Epidermal melanocyte (primary cell): ENCODE results near the gene GPR180.

Experiments used
- DNase-seq: peaks from one replicate; pipeline ENCODE4 v3.0.0; 2011; ENCODE audit warnings: low spot score; ENCODE audit not compliant: insufficient read length

Gene GPR180

DNA sequence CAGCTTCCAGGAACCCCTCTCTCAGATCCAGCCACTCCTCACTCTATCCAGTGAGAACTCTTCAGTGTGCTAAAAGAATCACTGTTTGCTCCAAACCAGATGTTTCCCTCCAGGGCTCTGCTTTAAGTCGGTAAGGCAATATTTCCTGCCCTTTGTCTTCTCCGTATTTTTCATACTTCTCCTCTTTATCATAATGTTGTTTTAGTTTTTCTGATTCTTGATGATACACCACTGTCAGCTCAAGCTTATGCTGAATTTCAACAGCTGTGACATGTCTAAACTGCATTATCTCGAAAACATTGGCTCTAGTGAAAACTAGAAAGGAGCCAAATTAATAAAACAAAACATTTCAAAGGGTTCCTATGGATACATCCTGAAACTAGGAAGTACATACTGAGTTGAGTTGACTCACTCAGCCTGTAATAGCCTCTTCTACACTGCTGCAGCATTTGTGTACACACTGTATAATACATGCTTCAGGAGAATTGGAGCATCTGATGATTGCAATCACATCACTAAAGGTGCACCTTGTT, 39.8 kb downstream of the GPR180 start:
- peak; percentile 29 for DNase-seq

DNA sequence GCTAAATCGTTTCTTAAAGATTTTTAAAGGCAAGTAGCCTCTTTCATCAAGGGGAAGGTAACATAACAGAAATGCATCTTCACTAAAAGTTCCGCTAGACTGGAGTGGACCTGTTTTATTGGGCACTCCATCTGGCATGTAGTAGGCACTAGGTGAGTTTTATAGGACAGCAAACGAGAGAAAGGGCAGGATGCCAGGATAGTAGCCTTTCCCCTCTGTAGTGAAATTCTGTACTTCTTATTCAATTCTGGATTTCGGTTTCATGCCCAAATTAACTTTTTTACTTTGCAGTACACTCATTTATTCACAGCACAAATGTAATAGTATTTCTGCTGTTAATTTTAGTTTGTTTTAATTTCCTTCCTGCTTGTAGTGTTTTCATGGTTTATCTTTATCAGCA, 45.2 kb downstream of the GPR180 start:
- DNase-seq = no peak

DNA sequence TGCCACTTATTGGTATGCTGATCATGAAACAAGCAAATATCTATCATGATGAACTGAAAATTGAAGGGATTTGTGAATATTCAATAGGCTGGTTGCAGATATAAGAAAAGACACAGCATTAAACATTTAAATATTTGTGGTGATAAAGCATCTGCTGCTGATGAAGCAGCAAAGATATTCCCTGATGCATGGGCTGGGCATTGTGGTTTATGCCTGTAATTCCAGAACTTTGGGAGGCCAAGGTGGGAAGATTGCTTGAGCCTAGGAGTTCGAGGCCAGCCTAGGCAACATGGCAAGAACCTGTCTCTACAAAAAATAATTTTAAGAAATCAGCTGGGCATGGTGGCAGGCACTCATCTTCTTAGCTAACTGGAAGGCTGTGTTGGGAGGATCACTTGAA, 54.5 kb downstream of the GPR180 start:
- no peak for DNase-seq

DNA sequence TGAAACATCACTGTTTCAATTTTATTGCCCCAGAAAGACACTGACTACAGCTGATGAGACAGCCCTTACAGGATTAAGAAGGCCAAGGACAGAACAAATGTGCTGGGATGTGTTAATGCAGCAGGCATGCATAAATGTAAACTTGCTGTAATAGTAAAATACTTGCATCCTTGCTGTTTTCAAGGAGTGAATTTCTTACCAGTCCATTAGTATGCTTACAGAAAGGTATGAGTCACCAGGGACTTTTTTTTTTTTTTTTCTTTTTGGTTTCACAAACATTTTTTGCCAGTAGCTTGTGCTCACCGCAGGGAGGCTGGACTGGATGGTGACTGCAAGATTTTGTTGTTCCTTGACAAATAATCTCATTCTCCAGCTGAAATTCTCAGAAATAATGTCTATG, 55.1 kb downstream of the GPR180 start:
- peak; percentile 31 for DNase-seq

DNA sequence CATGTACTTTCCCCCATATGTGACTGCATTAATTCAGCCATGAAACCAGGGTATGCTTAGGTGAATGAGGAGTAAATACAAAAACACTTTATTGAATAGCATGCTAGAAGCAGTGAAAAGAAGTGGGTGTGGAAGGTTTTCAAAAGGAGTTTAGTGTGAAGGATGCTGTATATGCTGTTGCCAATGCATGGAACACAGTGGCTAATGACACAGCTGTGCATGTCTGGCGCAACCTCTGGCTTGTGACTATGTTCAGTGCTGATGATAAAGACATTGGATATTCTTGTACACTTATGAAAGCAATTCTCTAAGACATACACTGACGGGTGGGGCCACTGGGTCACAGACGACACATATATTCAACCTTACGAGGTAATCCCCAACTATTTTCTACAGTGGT, 55.5 kb downstream of the GPR180 start:
- DNase-seq = no peak

DNA sequence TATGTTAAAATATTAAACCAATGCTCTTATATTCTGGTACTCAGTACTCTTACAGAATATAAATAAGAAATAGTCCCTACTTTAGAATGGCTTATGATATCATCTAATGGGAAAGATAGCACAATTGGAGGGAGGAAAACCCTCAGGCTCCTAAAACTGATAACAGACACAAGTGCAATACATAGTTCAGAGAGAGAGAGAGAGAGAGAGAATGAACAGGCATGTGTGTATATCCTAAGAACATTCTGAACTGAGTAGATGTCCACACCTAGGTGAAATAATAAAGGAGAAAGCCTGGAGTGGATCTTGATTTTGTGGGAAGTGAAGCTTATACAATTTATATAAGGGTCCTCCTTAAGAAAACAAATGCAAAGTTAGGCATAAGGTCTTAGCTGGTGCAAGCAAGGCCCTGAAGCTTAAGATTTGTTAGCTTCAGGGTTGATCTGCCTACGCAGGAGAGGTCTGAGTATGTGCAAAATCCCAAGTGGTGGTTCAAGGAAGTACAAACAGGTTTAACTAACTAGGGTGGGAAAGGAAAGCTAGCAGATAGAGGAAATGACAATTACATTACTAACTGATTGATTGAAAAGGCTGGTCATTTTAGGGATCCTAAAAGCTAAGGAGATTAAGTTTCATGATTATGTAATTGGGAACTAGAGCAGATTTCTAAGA, 57.4 kb downstream of the GPR180 start:
- DNase-seq = no peak

DNA sequence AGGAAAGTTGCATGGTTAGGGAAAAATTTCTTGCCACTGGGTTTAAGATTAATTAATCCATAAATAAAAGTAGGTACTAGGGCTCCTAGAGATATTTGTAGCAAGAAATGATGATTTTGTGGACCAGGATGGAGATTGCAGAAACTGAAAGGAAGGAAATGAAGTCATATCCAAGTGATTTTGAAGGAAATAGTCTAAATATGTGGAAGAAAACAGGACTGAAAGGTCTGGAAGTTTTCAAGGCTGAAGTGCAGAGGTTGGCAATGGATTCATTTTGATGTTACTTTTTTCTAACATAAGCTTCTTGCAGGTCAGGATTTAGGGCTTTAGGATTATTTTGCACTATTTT, 57.9 kb downstream of the GPR180 start:
- DNase-seq = no peak

DNA sequence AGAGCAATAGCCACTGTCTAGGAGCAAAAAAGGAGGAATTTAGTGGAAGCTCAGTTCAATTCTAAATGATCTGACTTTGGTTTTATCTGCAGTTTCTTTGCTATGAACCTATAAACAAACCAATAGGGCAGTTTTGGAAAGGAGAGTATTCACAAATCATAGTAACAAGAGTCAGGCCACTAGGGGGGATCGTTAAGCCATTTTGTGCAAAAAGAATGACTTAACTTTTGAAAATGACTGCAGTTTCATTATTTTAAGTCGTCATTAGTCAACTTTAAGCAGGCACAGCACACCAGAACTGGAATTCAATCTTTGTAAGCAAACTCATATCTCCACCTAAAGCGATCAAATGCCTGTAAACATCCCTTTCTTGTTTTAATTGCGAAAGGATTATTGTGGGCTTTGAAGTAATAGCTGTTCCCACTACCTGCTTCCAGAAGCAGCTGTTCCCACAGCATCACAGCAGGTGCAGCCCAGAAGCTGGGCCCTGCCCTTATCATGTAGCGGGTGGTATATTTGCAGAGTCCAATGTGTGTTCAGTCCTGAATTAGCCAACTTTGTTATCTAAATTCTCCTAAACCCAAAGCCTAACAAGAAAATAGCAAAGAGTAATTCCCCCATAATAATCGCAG, 59.2 kb downstream of the GPR180 start:
- no peak for DNase-seq

DNA sequence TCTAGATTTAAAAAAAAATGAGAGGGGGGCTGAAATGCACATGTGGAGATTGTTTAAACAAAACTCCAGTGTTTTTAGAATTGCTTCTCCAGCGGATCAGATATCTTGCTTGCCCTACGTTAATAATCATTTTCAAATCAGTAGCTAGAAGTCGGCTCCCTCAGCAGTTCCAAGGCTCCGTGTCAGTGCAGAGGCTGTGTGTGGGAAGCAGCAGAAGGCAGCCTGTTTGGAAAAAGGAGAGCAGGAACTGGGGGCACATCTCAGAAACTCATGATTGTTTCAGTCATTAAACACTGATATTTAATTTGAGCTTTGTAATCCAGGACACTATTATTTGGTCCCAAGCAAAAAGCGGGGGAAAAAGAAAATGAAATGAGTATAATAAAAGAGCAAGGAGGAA, 59.7 kb downstream of the GPR180 start:
- DNase-seq = no peak

DNA sequence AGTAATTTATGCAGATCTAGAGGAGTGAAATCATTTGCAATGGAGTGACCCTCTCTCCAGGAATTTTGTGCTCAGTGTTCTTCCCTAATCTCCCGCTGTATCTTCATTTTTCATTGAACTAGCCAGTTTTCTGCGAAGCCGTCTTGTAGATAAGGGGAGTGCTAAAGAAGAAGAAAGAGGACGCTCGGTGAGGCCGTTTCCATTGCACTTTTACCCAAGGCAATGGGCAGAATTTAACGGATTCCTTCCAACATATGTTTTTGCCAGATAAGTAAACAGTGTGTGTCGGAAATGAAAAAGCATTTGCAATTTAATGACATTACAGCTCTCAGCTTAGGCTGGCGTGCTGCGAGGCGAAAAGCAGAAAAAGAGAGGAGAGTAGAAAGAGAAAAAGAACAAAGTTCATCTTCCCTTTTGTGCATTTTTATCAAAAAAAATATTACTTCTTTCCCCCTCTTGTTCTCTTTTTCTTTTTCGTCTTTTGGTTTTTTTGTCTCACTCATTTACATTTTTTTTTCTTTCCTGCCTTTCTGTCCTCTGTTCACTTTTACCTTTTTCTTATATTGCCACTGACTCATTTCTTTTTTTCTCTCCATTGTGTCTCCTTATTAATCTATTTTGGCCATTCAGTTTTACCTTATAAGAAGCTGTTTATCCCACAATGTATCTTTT, 60.8 kb downstream of the GPR180 start:
- no peak for DNase-seq

DNA sequence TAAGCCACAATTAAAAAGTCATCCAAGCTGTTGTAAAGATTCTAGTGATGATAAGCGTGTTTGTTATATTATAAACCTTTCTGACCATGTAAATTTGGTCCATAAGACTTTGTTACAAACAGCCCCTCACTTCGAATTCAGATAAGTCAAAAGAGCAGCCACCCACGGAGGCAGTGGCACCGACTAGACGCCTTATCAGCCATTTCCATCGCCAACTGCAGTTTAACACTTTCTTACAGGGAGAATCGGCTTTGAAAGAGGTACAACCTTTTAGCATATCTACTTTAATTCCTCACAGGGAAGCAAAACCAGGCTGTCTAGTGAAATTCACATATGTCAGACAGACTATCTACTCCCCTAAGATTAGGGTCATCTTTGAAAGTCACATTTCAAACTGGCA, 63.2 kb downstream of the GPR180 start:
- DNase-seq = no peak

DNA sequence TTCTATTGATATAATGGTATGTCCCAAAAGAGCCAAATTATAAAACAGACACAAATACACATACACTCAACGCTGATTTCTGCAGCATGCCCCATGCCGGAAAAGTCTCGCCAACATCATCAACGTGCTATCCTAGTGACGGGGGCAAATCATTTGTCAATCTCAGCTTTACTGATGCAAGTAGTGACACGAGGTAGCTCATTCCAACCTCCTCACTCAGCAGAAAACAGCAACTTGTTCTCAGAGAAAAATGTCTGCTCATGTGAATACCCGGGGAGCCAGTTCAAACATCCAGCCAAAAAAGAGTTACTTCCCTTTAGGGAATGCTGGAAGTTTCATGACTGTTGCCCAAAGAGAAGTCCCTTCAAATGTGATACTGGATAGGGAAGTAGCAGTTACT, 64.4 kb downstream of the GPR180 start:
- no peak for DNase-seq

DNA sequence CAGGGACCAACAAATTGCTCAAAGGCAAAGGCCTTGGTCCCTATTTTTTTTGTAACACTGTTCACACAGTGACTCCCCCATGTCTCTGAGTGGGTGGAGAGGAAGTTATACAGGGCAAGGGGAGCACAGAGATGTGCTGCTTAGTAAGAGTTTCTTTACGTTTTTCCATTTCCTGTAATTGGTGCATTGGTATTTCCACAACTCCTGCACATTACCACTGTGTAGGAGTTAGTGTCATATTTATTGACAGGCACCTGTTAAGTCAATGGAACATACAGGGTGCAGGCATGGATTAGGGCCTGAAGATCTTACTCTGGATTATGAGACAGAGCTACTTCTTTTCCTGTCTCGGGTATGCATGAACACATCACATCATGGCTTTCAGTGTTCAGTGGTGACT, 65.5 kb downstream of the GPR180 start:
- no peak for DNase-seq

DNA sequence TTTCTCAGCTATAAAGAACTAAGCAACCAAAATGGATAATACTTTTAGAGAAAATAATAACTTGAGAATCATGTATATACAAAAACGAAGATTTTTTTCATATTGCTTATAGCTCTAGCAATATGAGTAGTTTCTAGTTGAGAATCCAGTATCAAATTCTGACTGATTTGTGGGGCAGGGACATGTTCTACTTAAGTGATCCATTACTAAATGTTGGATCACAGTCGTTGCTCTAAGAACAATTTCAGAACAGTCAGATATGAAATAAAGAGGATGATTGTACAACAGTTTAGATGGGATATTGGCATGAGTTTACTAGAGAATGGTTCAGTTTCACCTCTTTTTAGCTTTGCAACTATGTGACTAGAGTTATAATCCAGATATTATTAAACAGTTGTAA, 70.7 kb downstream of the GPR180 start:
- DNase-seq = no peak

DNA sequence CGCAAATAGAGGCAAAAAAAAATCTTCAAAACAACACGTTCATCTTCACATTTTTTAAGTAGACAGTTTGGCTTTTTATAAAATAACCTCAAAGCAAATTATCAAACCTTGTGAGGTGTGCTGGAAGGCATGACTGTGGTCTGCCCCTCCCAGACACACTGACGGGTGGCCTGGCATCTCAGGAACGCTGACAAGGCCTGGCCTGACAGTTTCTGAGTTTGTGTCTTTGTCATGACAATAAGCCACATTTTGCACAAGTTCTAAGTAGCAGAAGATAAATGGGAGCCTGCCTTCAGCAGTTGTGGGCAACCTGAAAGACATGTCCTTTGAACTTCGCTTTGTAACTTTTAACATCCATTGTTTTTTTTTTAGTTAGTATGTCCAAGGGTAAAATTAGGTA, 72.2 kb downstream of the GPR180 start:
- no peak for DNase-seq

DNA sequence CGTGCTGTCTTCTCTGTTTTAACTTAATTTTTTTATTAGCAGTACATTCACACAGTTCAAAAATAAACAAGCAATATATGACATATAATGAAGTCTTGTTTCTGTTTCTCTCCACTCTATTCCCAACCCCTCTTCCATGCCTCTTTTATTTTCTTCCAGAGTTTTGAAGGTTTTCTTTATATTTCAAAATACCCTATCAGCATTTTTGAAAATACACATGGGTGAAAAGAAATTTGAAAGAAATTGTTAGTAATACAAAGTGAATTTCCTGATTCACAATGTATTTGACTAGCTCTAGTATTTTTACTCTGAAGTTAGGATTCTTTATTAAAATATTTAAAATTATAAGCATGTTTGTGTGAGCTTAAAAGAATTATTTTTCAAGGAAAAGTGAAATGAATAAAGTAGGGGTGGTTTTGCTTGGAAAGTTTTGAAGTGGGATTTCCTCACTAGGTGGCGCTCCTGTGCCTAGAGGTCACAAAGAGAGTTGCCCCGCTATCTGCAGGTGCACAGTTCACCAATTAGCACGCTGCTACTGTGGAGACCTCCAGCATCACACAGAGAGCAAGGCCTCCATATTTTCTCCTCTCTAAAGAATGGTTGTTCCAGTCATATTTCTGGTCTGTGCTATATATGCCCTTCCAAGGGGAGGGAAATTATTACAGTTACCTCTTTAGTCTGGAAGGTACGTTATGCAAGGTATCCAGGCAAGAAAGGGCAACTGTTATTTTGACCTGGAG, 73.1 kb downstream of the GPR180 start:
- DNase-seq = no peak

DNA sequence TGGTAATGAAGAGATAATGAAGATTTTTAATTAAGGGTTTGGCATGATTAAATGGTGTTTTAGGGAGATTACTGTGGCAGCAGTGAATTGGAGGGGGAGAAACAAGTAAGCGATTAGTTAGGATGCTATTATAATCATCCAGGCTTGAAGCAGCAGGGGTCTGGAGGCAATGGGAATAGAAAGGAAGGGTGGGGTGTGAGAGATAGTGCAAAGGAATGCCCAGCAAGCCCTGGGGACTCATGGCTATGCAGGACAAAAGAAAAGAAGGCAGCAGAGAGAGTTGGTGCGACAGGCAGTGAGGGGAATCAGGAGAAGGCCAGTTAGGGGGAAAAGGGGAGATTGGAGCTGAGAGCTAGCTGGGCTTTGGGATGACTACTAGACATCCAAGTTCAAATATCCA, 76.1 kb downstream of the GPR180 start:
- DNase-seq = no peak

DNA sequence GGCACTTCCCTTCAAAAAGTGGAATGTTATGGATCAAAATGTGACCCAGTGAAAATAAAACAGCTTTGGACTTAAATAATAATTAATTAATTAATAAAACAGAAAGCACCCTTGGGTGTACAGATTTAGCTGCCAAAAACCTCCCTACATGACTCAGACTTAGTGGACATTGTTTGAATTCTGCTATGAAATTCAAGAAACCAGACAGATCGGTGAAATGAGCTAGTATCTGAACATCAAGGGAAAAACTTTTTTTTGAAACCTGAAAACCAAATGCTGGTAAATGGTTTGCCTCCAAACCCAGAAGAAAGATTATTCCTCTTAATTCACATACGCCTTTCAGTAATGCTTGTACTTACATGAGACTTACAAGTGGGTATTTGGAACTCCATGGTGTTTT, 77.2 kb downstream of the GPR180 start:
- no peak for DNase-seq

DNA sequence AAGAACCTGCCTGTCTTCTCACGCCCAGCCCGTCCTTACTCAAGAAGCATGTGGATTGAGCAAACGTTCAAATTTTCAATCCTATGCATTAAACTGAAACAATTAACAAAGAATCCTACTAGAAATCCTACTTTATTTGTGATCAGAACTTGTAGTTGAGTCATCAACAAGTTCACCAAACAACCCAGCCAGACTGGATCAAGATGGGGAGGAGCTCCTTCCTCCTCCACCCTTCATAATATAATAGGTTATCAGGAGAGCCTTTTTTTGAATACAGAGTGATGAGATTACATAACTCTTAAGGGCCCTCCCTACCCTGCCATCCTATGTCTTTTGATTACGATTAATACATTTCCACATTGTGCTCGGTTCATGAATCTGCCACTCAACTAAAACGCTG, 78.0 kb downstream of the GPR180 start:
- no peak for DNase-seq

DNA sequence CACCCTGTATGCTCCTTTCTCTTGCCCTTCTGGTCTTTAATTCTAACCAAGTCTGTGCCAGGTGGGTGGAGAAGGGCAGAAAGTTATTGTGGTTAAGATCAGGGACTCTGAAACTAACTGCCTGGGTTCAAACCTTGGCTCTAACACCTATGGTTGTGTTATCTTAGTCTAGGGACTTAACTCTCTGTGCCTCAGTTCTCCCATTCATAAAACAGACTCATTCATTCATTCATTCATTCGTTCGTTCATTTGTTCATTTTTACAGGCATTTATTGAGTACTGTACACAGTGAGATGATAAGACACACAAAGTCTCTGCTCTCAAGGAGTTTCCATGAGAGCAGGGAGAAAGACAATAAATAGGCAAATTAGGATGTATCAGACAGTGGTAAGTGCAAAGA, 80.6 kb downstream of the GPR180 start:
- no peak for DNase-seq

DNA sequence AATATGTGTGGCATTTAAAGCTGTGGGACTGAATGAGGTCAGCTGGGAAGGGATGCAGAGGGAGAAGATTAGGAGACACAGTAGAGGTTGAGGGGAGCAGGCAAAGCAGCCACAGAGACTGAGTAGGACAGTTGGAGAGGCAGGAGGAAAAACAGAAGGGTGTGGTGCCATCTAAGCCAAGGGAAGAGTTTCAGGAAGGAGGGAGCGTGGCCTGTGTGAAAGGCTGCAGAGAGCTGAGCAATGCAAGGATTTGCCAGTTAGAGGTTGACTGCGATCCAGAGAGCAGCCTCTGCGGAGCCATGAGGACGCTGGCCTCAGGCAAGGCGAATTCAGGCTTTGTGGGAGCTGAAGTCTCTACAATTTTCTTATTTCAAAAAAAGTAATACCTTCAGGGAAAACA, 81.8 kb downstream of the GPR180 start:
- no peak for DNase-seq
